MG63 (cell line): ENCODE results near the gene GRAMD1B. TPM values are rescaled to one million over a fixed set of nuclear protein-coding genes. Genes with fewer than 3 reads are reported as not detected.

Source experiments
- DNase-seq: peaks from one replicate; pipeline ENCODE4 v3.0.0-alpha.2; 2020
- H3K27me3 ChIP-seq: fragments of 250-450 bp; sonication (Bioruptor Pico); 2 replicates; pipeline ENCODE4 v1.5.1; 2020; ENCODE audit warnings: mild to moderate bottlenecking, moderate library complexity
- H3K36me3 ChIP-seq: fragments of 250-450 bp; sonication (Bioruptor Pico); 2 replicates; pipeline ENCODE4 v1.5.1; 2020; ENCODE audit warnings: mild to moderate bottlenecking, moderate library complexity
- H3K4me3 ChIP-seq: fragments of 250-450 bp; sonication (Bioruptor Pico); 2 replicates; pipeline ENCODE4 v1.5.1; 2020; ENCODE audit warnings: mild to moderate bottlenecking, moderate library complexity
- H3K9me3 ChIP-seq: fragments of 250-450 bp; sonication (Bioruptor Pico); 2 replicates; pipeline ENCODE4 v1.5.1; 2020; ENCODE audit warnings: mild to moderate bottlenecking, moderate library complexity
- total RNA-seq: library from RNA; depleted of rRNA; stranded (reverse); fragments of >200 nt; shearing (Covaris generic); gene quantifications from 2 replicates; pipeline ENCODE4 v1.2.3, GENCODE V29; 2014; ENCODE audit warnings: low replicate concordance

The GRAMD1B gene
- total RNA-seq, 1 experiment from 2014 or later: not detected

- no peaks in the 10 kb centered on the region for H3K36me3 ChIP-seq
- no peaks in the 10 kb centered on the region for H3K9me3 ChIP-seq
- H3K27me3 ChIP-seq: peaks cover 26% of the 10 kb centered on the region
- peak; percentile 21 for DNase-seq
- no peak overlapping the region for H3K4me3 ChIP-seq
Measured at GRCh38 chr11:123407130-123407995, 22.7 kb upstream of the GRAMD1B start.

- Histone ChIP-seq H3K9me3 (no peaks in the 10 kb centered on the region), H3K4me3 (no peak overlapping the region), H3K27me3 (peaks cover 27% of the 10 kb centered on the region), H3K36me3 (no peaks in the 10 kb centered on the region)
- no peak for DNase-seq
Measured at GRCh38 chr11:123407996-123408597, 22.0 kb upstream of the GRAMD1B start.

DNA sequence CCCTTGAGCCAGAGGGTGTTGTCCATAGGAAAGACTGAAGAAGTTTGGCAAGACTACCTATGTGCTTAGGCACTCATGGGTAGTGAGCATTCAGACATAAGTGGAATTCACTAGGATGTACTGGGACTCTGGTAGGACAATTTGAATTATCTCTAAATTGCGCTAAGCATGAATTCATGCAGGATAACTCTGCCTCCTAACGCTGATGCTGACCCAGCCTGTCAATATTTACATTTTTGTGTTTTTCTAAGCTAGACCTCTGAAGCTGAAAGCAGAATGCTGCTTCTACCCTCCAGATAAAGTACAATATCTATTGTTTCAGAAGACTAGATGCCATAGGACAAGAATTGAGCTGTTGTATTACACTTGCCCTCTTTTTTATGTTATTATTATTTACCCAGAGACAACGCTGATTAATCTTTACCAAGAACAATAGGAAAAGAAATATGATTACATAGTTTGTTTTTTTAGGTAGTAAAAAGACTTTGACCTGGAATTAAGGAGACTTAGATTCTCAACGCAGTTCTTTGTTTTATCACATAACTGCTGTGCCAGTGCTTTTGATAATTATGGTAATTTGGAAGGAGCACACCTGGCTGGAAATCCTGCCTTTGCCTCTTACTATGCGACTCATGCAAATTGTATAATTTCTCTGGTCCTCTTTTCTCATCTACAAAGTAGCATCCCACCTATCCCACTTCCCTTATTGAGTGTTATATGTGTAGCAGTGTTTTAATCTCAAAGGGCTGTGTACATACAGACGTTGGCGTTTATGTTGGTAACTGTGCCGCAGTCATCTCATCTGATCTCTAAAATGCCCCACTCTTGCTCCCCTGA is 21.2 kb upstream of the GRAMD1B start:
- Histone ChIP-seq H3K4me3 (no peak overlapping the region), H3K27me3 (peaks cover 27% of the 10 kb centered on the region), H3K36me3 (no peaks in the 10 kb centered on the region), H3K9me3 (no peaks in the 10 kb centered on the region)
- no peak for DNase-seq

DNA sequence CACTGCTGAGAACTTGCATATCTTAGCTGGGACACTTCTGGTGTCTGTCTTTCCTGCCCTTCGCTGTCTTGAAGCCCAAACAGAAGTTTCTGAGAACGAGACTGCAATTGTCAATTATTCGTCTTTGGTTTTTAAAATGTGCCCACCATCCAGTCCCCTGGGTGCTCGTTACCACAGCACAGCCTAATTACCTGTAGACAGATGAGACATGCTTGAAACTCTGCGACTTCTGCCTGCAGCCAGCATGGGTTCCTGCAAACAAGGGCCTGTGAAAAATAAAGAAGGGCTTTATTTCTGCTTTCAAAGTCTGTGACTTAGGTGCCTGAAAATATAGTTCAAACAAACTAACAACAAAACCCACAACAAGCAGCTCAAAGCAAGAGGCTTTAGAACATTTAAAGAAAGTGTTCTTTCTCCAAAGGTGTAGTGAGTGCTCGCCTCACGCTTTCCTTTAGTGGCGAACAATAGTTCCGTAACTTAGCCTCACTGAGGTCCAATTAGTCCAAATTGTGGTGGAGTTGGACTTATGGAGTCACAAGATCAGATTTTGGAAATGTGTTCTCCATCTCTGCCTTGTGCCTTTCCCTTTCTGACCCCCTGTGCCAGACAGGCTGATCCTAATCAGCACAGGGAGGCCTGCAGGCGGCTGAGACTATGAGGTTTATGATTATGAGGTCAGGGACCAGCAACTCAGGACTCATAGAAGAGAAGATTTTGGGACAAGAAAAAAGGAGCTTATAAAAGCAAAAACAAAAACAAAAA is 20.4 kb upstream of the GRAMD1B start:
- peaks cover 27% of the 10 kb centered on the region for H3K27me3 ChIP-seq

DNA sequence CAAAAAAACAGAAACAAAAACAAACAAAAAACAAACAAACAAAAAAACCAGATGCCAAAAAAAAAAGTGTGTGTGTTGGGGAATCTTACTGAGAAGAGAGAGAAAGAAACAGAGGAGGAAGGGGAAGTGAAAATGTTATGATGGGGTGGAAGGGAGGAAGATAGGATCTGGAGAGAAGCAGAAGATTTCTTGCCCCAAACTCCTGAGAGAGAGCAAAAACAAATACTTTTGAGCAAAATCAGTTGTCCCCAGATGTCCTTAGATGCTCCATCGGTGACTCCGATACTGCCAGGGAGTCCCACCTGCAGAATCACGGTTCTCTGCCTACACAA is 19.9 kb upstream of the GRAMD1B start:
- no peaks in the 10 kb centered on the region for H3K36me3 ChIP-seq
- peaks cover 27% of the 10 kb centered on the region for H3K27me3 ChIP-seq
- H3K9me3 ChIP-seq: no peaks in the 10 kb centered on the region
- H3K4me3 ChIP-seq: no peak overlapping the region
- DNase-seq: no peak

More for the DNA sequence above, 20.4 kb upstream of the GRAMD1B start:
- Histone ChIP-seq H3K4me3 (no peak overlapping the region), H3K36me3 (no peaks in the 10 kb centered on the region), H3K9me3 (no peaks in the 10 kb centered on the region)
- DNase-seq: no peak

DNA sequence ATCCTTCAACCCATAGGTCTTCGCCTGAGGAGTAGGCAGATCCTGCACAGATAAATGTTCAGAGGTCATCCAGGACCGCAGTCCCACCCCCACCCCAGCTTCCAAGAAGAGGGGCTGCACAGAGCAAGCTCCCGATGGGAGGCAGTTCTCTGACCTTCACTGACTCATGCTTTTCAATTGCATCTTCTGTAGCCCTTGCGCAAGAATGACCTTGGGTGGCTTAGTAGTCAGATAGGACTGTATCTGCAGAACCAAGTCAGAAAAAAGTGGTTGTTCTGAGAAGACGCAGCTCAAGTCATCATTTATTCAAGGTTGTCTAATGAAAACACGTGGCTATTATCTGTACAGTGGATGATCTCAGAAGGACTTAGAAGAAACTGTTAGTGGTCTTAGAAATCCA is 16.4 kb upstream of the GRAMD1B start:
- no peak for DNase-seq
- Histone ChIP-seq H3K4me3 (no peak overlapping the region), H3K36me3 (no peaks in the 10 kb centered on the region), H3K9me3 (no peaks in the 10 kb centered on the region), H3K27me3 (peaks cover 15% of the 10 kb centered on the region; the same call in 1 of the 2 replicates)

GRCh38 chr11:123416566-123416965 is 13.5 kb upstream of the GRAMD1B start:
- Histone ChIP-seq H3K4me3 (no peak overlapping the region), H3K9me3 (no peaks in the 10 kb centered on the region), H3K36me3 (no peaks in the 10 kb centered on the region), H3K27me3 (peaks cover 18% of the 10 kb centered on the region; the same call in 1 of the 2 replicates)
- no peak for DNase-seq

- H3K27me3 ChIP-seq: peaks cover 25% of the 10 kb centered on the region
- no peaks in the 10 kb centered on the region for H3K9me3 ChIP-seq
- H3K4me3 ChIP-seq: no peak overlapping the region
- DNase-seq: no peak
- H3K36me3 ChIP-seq: no peaks in the 10 kb centered on the region
Measured at GRCh38 chr11:123418351-123419114, 11.5 kb upstream of the GRAMD1B start.

DNA sequence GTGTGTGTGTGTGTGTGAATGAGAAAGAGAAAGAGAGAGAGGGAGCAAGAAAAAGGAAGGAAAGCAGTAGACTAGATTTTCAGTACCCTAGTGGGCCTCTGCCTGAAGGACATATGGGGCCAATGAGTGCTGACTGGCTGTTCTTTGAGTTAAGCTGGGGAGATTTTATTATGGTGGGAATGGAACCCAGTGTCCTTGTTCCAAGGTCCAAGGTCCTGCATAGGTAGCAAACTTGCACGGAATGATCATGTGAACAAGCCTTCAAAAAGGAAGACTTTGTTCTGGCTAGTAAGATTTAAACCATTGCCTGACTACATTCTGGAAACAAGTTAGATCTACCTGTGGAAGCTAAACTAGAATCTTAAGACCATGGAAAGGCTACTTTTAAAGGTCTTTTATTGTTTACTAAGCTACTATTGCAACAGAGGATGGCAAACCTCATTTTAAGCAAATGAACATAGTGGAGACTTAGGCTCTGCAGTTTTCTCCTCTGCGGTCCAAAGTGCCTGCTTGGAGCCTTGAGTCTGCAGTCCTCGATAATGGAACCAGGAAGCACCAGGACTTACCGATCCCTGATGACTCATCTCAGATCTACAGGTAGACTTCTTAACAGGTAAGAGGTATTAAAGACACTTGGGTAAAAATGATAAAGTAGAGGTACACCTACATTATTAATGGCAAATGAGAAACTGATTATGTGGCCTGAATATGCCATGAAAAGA is 10.2 kb upstream of the GRAMD1B start:
- Histone ChIP-seq H3K36me3 (no peaks in the 10 kb centered on the region), H3K27me3 (peaks cover 37% of the 10 kb centered on the region), H3K4me3 (no peak overlapping the region), H3K9me3 (no peaks in the 10 kb centered on the region)
- DNase-seq: no peak

GRCh38 chr11:123421589-123421988 is 8.5 kb upstream of the GRAMD1B start:
- Histone ChIP-seq H3K27me3 (peaks cover 45% of the 10 kb centered on the region), H3K36me3 (no peaks in the 10 kb centered on the region), H3K9me3 (no peaks in the 10 kb centered on the region), H3K4me3 (no peak overlapping the region)
- DNase-seq: no peak

GRCh38 chr11:123425367-123425766 is 4.7 kb upstream of the GRAMD1B start:
- DNase-seq: no peak
- Histone ChIP-seq H3K27me3 (peaks cover 42% of the 10 kb centered on the region), H3K4me3 (no peak overlapping the region), H3K9me3 (no peaks in the 10 kb centered on the region), H3K36me3 (no peaks in the 10 kb centered on the region)

DNA sequence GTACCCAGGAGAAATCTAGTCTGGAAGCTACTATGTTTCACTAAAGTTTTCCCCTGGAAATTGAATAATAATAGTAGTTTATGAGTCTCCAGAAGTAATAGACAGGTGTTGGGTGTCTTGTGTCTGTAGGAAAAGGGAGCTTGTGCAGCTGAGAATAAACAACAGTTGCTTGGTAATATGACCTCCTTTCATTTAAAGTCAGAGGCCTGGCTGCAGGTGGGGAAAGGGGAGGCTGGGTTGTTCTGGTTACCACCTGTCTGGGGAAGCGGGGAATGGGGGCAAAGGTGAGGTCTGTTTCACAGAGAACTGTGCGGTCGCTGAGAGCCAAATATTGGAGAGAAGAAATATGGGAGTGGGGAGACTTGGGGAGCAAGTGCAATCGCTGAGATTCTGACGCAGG is 3.3 kb upstream of the GRAMD1B start:
- H3K36me3 ChIP-seq: no peaks in the 10 kb centered on the region
- no peak overlapping the region for H3K4me3 ChIP-seq
- peaks cover 37% of the 10 kb centered on the region for H3K27me3 ChIP-seq

DNA sequence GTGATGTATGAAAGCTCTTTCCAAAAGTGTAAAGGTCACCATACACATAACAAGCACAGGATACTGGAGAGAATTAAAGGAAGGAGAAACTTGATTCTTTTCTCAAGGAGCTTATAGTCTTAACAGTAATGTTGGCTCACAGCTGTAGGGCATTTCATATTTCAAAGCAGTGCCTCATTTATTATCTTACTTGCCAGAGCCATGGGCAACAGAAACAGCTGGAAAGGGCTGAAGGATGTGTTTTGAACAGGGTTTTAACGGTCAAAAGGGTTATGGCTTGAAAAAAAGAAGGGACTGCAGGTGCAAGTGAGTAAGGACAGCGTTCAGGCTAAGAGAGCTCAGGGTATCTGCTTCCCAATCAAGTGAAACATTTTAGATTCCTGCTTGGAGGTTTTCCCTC is 2.7 kb upstream of the GRAMD1B start:
- peaks cover 35% of the 10 kb centered on the region for H3K27me3 ChIP-seq
- H3K9me3 ChIP-seq: no peaks in the 10 kb centered on the region
- DNase-seq: no peak
- H3K4me3 ChIP-seq: no peak overlapping the region
- no peaks in the 10 kb centered on the region for H3K36me3 ChIP-seq

More for the DNA sequence above, 3.3 kb upstream of the GRAMD1B start:
- no peak for DNase-seq
- H3K9me3 ChIP-seq: no peaks in the 10 kb centered on the region

DNA sequence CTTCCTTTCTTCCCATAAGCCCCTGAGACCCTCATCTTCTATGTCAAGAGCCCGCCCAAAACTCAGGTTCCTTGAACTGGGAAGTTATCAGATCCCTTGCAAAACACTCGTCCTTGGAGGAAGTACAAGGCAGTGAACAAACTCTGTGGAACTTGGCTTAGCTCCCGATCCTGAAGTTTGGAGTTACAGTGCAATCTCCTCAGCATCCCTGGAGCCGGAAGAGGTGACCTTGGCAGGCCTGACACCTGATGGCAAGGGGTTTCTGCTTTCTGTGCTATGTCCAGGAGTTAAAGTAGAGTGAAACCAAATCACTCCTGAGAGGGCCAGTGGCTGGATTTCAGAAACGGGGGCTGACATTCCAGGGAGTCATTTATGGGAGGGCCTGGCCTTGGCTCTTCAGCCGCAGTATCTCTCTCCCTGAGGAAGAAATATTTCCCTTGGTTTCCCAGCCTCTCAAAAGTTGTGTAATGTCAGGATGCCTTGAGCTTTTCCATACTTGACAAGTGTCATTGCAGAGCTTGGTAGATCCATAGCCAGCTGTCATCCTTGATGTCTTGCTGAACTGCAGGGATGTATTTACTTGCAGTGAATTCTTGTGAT is 1.9 kb upstream of the GRAMD1B start:
- H3K27me3 ChIP-seq: peaks cover 30% of the 10 kb centered on the region
- H3K4me3 ChIP-seq: no peak overlapping the region
- no peaks in the 10 kb centered on the region for H3K36me3 ChIP-seq
- no peak for DNase-seq
- H3K9me3 ChIP-seq: no peaks in the 10 kb centered on the region

DNA sequence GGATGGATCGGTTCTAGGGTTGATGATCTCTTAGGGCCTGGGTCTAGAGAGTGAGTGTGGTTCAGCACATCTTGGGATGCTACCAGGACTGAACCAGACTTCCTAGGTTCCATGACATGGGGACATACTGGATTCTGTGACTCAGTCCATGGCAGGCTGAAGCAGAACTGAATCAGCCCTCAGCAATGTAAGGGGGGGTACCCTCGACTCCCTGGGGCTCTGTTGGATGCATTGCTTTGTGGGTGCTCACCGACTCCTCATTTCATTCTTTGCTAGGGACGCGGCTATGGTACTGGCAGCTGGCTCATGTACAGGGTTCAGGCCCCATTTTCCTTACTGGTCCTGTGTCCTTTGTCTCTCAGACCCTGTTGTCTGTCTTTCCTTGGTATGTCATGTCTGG is 733 bp upstream of the GRAMD1B start:
- H3K27me3 ChIP-seq: peaks cover 20% of the 10 kb centered on the region
- no peaks in the 10 kb centered on the region for H3K9me3 ChIP-seq
- peak; percentile 10 for DNase-seq
- no peaks in the 10 kb centered on the region for H3K36me3 ChIP-seq
- H3K4me3 ChIP-seq: no peak overlapping the region
